HG03095 (cell line): Measurements from ENCODE around the gene B4GALNT2.
"Not testable (repeated sequence)": the region's sequence is repeated elsewhere in the genome, so short reads cannot be mapped to it uniquely, and the experiment has no call there.

Source experiments
- ATAC-seq: cut with Tn5 transposase; IDR thresholded peaks from one replicate; pipeline ENCODE4 v1.9.1; 2021; ENCODE audit warnings: moderate library complexity; ENCODE audit not compliant: unreplicated experiment

The B4GALNT2 gene

GRCh38 chr17:49180303-49180702 lies 47.7 kb downstream of the B4GALNT2 start:
- no peak for ATAC-seq

- no peak for ATAC-seq
Observed at GRCh38 chr17:49180998-49181635, 48.5 kb downstream of the B4GALNT2 start.

- no peak for ATAC-seq
Observed at GRCh38 chr17:49183341-49183740, 50.8 kb downstream of the B4GALNT2 start.

GRCh38 chr17:49183801-49184200 lies 51.2 kb downstream of the B4GALNT2 start:
- no peak for ATAC-seq

GRCh38 chr17:49184522-49184921 lies 52.0 kb downstream of the B4GALNT2 start:
- ATAC-seq, result not testable (repeated sequence)

- not testable (repeated sequence) for ATAC-seq
Observed at GRCh38 chr17:49185381-49185780, 52.8 kb downstream of the B4GALNT2 start.

- no peak for ATAC-seq
Observed at GRCh38 chr17:49187301-49187700, 54.7 kb downstream of the B4GALNT2 start.

GRCh38 chr17:49190932-49191331 lies 58.4 kb downstream of the B4GALNT2 start:
- no peak for ATAC-seq

- peak; percentile 6 for ATAC-seq
Observed at GRCh38 chr17:49191409-49191916, 58.9 kb downstream of the B4GALNT2 start.

- peak; percentile 28 for ATAC-seq
Observed at GRCh38 chr17:49191917-49192741, 59.6 kb downstream of the B4GALNT2 start.

GRCh38 chr17:49193513-49194296 lies 61.1 kb downstream of the B4GALNT2 start:
- ATAC-seq, result no peak

- no peak for ATAC-seq
Observed at GRCh38 chr17:49194297-49194607, 61.7 kb downstream of the B4GALNT2 start.

GRCh38 chr17:49195751-49196150 lies 63.2 kb downstream of the B4GALNT2 start:
- ATAC-seq, result no peak

- ATAC-seq, result no peak
Observed at GRCh38 chr17:49196520-49196919, 64.0 kb downstream of the B4GALNT2 start.

- ATAC-seq, result no peak
Observed at GRCh38 chr17:49197346-49197998, 64.9 kb downstream of the B4GALNT2 start.

GRCh38 chr17:49198211-49198610 lies 65.6 kb downstream of the B4GALNT2 start:
- ATAC-seq, result no peak

GRCh38 chr17:49200423-49201083 lies 68.0 kb downstream of the B4GALNT2 start:
- no peak for ATAC-seq

- no peak for ATAC-seq
Observed at GRCh38 chr17:49201481-49201927, 68.9 kb downstream of the B4GALNT2 start.

GRCh38 chr17:49203796-49204195 lies 71.2 kb downstream of the B4GALNT2 start:
- no peak for ATAC-seq

- no peak for ATAC-seq
Observed at GRCh38 chr17:49204516-49204915, 71.9 kb downstream of the B4GALNT2 start.
